GM19324 (cell line): ENCODE data around the gene OGFOD1.

Source experiments
- ATAC-seq: cut with Tn5 transposase; IDR thresholded peaks from one replicate; pipeline ENCODE4 v1.9.1; 2021; ENCODE audit warnings: mild to moderate bottlenecking, moderate library complexity; ENCODE audit not compliant: unreplicated experiment, low FRiP score

Gene OGFOD1

DNA sequence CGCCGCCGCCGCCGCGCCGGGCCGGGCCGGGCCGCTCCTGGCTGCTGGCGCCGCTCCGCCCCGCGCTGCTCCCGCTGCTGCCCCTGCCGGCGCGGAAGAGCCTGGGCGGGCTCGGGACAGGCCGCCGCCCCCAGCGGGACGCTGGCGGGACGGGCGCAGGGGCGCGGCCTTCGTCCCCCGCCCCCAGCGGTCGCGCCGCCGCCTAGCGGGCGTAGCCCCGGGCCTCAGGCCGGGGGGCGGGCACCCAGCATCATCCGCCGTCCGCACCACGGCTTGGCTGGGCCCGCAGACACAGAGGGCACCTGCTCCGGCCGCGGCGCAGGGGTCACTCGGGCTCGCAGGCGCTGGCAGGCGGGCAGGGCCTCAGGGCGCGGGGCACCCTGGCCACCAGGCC lies 25.9 kb upstream of the OGFOD1 start, which contains the start of gene AMFR:
Gene AMFR (minus strand): TSS at position 107 of the 394 bp plus-strand sequence. CDS start 218 bp downstream, outside the sequence.
- peak; percentile 81 for ATAC-seq

DNA sequence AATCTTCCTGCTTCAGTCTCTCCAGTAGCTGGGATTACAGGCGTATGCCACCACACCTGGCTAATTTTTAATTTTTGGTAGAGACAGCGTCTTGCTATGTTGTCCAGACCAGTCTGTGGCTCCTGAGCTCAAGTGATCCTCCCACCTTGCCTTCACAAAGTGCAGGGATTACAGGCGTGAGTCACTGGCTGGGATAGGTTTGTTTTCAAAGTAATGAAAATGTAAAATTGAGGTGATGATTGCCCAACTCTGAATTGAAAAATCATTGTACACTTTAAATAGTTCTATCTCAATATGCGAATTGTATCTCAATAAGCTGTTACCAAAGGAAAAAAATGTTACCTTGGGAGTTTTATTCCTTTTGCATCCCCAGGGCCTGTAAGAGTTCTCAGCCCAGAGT lies 24.8 kb upstream of the OGFOD1 start:
- ATAC-seq, result no peak

DNA sequence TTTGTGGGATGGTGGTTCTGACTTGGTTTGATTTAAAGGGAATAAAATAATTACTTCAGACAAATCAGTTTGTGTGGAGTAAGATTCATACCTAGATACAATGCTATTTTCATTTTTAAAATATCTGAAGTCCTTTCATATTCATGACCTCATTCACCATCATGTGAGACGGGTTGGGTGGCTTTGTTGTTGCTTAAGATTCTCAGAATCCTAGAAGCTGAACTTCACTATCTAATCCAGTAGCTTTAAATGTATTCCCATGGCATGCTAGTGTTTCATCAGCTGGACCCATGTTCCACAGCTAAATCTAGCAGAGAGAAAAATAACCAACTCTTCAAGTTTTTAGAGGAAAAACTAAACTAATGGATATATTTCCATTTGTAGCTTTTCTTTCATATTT lies 23.3 kb upstream of the OGFOD1 start:
- ATAC-seq, result no peak

- no peak for ATAC-seq
Measured at GRCh38 chr16:56436258-56436657, 15.1 kb upstream of the OGFOD1 start.

- no peak for ATAC-seq
Measured at GRCh38 chr16:56438038-56438437, 13.3 kb upstream of the OGFOD1 start.

GRCh38 chr16:56447286-56447685 lies 4.1 kb upstream of the OGFOD1 start:
- no peak for ATAC-seq

- ATAC-seq, result no peak
Measured at GRCh38 chr16:56448005-56448404, 3.3 kb upstream of the OGFOD1 start.

GRCh38 chr16:56450275-56450985 lies 924 bp upstream of the OGFOD1 start:
- ATAC-seq, result no peak

DNA sequence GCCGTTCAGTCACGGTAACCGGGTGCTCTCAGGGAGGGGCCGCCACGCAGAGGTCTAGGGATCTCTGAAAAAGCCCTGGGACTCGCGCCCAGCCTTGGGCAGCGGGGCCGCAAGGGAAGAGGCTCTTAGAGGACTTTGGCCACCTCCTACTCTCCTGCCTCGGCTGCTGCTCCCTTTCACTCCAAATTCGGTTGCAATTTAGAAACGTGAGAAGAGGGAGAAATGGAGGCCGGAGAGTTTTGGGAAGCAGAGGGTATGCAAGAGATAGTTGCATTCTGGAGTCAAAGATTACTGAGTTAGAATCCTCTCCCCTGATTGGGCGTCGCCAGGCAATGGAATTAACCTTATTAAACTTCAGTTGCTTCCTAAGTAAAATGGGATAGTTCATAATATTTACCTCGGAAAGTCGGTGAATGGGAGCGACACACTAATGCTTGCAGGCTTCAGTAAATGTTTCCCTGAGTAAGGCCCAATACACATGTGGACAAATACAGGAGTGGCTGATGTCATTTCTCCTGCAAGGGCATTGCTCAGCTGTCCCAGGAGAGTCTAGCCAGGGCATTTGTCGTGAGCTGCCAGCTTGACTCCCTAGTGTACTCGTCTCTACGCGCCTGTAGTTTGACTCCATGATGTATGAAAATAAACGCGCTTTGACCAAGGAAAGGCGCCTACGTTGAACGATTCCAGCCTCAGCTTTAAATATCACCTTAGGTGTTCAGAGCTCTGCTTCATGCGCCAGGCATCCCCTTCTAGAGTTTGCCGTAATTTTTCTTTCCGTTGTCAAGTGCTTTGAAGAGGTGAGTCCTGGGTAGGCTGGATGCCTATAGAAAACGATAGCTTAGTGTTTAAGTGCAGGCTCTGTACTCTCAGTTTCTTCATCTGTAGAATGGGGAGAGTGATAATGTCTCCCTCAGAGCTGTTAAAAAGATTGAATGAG lies 667 bp downstream of the OGFOD1 start:
- peak; percentile 35 for ATAC-seq

DNA sequence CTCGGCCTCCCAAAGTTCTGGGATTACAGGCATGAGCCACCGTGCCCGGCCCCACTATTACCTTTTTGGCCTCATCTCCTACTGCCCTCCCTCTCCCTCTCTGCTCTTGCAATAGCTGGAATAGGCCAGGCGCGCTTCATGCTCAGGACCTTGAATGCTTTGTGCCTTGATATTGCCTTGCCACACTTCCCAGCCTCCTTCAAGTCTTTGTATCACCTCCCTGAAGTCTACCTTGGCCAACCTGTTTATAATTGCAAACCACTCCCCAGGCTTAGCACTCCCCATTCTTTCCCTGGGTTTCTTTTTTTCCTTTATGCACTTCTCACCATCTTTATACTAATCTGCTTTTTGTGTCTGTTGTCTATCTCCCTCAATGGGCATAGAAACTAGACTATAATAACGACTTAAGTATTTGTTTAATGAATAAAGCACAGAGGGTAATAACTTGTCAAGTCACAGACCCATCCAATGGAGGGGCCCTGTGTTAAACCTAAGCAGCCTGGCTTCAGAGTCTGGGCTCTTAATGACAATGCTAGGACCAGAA lies 6.6 kb downstream of the OGFOD1 start:
- no peak for ATAC-seq

DNA sequence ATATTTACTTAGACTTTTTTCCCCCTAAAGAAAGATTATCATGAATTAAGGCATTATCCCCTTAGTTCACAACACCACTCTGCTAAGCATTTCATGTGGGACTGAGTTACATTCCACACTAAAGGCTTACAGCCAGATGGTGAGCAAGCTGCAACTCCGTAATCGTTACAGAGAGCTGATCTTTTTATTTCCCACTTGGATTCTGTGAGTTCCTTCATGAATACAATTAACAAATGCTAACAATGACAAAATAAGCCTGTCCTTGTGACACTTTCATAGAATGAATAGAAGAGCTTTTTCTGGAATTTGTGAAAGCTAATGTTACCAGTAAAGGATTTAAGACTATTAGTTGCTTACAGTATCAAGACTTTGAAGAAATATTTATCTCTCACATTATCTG lies 8.7 kb downstream of the OGFOD1 start:
- no peak for ATAC-seq

DNA sequence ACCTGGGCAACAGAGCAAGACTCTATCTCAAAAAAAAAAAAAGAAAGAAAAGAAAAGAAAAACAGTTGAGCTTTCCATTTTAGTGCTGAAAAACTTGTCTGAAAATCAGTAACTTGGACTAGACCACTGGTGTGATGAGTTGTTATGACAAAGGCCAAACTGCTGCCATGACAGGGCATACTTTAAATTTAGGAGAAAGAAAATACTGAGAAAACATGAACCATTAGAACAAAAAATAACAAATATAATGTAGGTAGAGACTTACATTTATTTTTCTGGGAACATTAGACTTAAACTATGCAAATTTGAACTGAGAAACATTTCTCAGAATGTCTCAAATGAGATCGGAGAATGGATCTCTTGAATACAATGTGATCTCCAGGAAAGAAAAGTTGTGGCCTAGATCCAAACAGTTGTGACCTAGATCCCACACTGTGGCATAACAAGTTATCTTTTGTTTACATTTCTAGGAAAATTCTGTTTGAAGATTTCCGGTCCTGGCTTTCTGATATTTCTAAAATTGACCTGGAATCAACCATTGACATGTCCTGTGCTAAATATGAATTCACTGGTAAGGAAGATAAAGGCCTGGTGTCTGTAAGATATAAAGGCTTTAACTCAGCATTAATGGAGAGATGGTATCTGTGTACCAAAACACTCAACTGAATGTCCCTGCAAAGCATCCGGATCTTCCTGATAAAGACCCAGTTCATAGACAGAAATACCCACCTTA lies 10.9 kb downstream of the OGFOD1 start:
- no peak for ATAC-seq

DNA sequence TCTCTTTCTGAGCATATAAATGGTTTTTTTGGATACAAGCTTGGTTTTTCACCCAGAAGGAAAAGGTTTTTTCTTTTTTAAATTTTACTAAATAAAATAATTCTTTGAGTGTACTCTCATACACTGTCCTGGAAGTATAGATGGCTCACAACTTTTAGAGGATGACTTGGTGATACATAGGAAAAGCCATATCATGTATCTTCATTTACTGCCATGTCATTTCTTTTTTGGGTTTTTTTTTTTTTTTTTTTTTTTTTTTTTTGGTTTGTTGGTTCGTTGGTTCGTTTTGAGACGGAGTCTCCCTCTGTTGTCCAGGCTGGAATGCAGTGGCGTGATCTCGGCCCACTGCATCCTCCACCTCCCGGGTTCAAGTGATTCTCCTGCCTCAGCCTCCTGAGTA lies 11.8 kb downstream of the OGFOD1 start:
- ATAC-seq, result no peak

- ATAC-seq, result no peak
Measured at GRCh38 chr16:56466344-56466743, 15.0 kb downstream of the OGFOD1 start.

DNA sequence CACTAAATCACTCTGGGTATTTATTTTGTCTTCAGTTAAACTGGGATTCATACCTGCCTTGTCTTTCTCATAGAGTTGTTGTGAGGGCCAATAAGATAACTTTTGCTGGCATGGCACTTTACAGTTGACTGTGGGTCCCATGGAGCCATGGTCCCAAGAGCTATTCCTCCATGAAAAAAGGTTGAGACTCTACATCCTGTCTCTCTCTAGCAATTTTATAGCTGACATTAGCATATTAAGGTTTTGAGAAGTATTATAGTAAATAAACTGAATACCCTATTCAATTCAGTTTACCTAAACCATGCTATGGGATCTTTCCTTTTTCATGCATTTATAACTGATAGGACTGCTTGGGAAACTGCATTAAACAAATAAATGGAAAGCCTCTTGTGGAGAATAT lies 17.4 kb downstream of the OGFOD1 start:
- ATAC-seq, result no peak

DNA sequence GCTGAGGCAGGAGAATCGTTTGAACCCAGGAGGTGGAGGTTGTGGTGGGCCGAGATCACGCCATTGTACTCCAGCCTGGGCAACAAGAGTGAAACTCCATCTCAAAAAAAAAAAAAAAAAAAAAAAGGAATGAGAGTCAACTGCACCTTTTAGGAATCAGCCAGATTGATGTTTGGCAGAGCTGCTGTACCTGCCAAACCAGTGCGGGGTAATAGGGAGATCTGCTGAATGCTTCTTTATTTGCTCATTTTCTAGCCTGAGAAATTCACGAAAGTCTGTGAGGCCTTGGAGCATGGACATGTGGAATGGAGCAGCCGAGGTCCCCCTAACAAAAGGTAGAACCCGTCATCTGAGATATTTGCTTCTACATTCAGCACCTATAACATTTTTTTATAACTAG lies 18.4 kb downstream of the OGFOD1 start:
- no peak for ATAC-seq

DNA sequence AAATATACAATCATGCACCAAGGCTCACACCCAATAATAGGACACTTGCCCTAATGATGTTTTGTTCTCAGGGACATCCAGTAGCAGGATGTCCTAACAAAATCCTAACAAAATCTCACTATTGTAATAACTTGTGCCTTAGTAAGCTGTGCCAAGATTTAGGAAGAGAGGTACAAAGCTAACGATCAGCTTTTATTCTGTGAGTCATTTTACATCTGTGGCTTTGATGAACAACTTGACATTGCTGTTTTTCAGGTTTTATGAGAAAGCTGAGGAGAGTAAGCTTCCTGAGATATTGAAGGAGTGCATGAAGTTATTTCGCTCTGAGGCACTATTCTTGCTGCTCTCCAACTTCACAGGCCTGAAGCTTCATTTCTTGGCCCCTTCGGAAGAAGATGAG lies 18.9 kb downstream of the OGFOD1 start:
- ATAC-seq, result no peak

- no peak for ATAC-seq
Measured at GRCh38 chr16:56470666-56471065, 19.3 kb downstream of the OGFOD1 start.

- ATAC-seq, result no peak
Measured at GRCh38 chr16:56475201-56475600, 23.8 kb downstream of the OGFOD1 start.

GRCh38 chr16:56477096-56477878 lies 25.9 kb downstream of the OGFOD1 start:
- ATAC-seq, result no peak
